T-helper 22 cell (primary cell): Measurements from ENCODE around the gene KCTD20.

Experiments
- DNase-seq: peaks from one replicate; pipeline ENCODE4 v3.0.0-alpha.2; 2020; ENCODE audit warnings: low read depth

KCTD20 gene

DNA sequence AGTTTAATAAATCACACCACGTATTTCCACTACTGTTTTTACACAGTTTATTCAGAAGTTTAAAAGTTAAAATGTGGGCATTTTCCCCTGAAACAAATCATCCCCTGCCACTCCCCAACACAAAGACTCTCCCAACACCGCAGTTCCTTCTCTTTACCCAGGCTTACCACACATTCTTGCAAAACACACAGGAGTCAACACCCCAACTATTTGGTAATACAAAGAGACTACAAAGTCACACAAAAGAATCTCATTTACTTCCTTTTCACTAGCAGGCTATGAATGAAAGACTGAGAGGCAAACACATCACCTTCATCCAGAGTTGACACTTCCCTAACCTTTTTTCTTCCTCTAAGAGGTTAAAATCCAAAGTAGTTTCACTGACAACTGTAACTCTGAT, 51.1 kb downstream of the KCTD20 start:
- DNase-seq: no peak

DNA sequence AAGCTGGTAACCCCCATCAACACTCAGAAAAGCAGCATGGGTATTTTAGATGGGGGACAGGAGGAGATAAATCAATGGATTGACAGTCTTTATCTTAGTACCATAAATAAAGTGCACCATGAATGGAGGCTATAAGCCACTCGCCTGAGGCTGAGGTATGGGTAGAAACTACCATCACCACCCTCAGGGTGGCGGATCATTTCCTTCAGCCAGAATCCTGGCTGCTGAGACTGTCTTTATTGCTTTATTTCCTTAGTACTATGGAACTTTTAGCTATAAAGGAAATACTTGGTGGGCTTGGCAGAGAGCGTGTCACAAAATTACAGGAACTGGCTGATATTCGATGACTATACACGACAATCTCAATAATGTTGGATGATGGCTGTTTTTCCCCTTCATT, 52.3 kb downstream of the KCTD20 start:
- DNase-seq: no peak

DNA sequence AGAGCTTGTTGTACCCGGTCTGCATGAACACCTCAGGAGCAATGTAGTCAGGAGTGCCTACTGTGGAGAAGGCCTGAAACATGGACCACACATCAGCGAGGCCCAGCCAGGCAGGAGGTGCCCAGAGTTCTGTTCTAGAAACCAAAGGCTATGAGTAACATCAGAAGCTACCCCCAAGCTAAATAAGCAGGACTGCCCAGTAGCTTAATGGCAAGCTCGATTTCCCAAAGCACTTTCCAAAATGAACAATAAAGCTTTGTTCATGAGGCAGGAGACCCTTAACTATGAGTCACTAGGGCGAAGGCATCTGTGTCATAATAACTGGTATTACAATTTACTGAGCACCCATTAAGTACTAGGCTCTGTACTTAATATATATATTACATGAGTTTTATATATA, 57.1 kb downstream of the KCTD20 start:
- no peak for DNase-seq

GRCh38 chr6:36501686-36502085, 58.9 kb downstream of the KCTD20 start:
- no peak for DNase-seq

DNA sequence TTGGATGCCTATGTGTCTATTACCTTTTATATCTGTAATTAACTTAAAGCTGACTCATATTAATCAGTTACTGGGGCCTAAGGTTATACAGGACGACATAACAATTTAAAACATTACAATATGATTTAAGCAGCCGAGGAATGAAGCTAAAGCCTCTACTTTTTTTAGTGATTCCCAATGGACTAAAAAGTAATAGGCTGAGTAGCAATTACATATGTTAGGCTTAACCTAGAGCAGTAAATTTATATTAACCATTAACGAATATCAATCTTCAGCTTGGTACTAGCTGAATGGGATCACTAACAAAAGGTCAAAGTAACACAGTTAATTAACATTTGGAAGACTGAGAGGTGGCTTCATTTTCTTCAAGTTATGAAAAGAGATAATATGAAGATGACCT, 61.4 kb downstream of the KCTD20 start:
- no peak for DNase-seq

- no peak for DNase-seq
Measured at GRCh38 chr6:36504982-36505381, 62.2 kb downstream of the KCTD20 start.

DNA sequence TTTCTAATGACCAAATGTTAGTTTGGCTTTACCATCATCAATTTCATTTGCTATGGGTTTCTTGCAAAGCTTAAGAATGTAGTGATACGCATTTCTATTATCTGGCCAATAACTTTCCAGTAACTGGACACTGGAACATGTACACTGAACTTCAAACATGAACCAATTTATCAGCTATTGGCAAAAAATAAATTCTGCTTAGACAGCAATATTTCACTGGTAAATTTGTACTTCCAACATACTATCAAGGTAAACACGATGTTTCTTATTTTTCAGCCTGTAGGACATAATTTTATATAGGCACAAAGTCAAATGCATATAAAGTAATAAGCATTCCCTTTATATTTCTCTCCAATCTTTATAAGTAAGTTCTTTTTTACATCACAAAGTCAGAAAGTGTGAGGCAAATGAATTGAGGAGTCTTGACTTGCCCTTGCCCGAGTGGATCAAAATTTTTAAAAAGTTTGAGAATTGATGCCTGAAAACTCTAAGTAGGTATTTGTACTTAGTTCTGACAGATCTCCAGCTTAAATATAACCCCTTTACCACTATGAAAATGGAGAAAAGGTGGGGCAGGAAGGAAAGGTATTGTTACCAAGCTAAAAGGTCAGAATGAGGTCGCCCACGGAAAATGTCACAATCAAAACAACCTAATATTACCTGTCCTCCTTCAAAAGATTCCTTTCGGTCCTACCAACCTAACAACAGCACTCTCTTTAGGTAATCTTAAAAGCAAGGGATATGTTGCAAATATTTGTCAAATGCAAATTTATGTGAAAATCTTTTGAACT, 63.1 kb downstream of the KCTD20 start:
- no peak for DNase-seq

GRCh38 chr6:36506611-36507010, 63.8 kb downstream of the KCTD20 start:
- no peak for DNase-seq

- DNase-seq: no peak
Measured at GRCh38 chr6:36508532-36508931, 65.7 kb downstream of the KCTD20 start.

- DNase-seq: no peak
Measured at GRCh38 chr6:36510365-36510764, 67.6 kb downstream of the KCTD20 start.

DNA sequence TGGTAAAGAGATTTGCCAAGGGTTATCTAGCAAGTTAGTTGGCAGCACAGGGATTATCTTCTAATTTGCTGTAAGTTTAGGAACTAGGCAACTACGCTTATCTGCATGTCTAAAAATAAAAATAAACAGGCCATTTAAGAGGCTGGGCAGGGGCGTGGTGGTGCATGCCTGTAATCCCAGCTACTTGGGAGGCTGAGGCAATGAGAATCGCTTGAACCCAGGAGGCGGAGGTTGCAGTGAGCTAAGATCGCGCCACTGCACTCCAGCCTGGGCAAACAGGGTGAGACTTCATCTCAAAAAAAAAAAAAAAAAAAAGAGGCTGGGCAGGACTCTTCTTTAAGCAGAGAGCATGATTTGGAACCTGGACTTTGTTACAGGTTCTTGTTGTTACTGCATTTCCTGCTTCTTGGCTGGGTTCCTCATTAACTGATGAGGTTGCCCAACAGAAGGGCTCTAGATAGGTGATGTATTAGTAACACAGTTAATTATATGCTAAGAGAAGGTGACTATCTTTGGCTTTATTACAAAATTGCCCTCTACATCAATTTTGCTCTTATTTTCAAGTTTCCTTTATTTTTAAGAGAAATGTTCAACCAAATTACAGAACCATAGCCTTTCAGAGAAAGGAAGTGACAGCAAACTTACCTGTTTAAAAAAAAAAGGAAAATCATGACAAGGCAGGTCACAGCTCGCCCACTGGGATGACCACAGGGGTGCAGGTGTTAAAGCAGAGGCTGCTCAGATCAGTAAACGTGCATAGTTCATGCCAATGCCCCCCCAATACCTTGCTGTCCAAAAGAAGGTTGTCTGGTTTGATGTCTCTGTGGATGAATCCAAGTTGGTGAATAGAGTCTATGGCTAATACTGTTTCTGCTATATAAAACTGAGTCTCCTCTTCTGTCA, 72.0 kb downstream of the KCTD20 start:
- DNase-seq: no peak

GRCh38 chr6:36515844-36516243, 73.0 kb downstream of the KCTD20 start:
- DNase-seq: no peak

GRCh38 chr6:36516559-36516958, 73.8 kb downstream of the KCTD20 start:
- DNase-seq: no peak

DNA sequence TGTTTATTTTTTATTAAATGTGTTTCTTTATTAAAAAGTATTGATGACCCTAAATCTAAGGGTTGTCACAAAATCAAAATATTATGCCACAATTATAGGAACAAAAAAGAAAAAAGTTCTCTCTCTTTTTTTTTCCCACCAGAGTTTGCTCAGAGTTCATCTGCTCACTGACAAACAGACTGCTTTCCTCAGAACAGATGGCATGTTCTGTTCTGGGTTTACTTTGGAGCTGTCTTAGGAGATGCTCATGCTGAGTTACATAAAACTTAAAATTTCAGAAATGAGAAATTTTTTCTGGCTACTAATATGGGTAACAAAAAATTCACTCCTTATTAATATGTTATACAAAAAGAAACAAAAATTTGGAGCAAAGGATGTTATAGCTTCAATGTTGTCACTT, 74.2 kb downstream of the KCTD20 start:
- DNase-seq: no peak

GRCh38 chr6:36517408-36517807, 74.6 kb downstream of the KCTD20 start:
- DNase-seq: no peak

DNA sequence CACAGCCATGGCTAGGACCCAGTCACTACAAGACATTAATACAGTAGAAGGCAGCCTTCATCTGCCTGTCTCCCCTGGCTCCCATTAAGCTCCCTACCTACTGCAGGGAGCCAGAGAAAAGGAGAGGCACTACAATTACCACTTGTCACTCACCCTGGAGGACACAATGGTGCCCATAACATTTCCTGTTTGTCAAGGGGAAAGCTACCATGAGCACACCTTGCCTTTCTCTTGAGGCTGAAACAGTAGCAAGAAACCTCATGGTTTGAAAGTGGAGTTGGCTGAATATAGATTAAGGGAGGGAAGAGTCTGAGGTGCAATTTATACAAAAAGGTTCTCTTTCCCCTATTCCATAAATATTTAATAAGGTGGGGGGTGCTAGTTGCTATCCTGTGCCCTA, 76.6 kb downstream of the KCTD20 start:
- DNase-seq: no peak

GRCh38 chr6:36523451-36523850, 80.7 kb downstream of the KCTD20 start:
- no peak for DNase-seq

DNA sequence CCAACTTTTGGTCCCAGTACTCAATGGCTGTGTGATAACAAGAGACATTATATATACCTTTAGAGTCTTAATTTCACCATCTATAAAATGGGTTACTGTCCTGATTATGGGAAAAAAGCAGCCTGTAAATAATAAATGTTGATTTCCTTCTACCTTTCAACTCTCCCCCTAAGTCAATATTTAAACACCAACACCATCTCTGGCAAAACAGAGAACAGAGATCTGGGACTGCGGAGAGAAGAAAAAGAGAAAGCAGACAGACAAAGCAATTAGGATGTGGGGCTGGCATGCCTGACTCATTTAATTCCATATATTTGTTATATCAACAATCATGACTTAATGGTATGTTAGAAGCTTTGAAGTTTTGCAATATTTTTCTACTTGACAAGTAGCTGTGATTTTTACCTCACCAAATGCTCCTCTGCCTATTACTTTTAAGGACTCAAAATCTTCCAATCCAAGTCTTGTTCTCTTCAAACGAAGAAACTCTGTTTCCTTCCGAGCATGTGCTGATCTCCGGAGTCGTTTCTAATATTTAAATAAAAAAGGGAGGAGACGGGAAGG, 81.2 kb downstream of the KCTD20 start:
- no peak for DNase-seq

DNA sequence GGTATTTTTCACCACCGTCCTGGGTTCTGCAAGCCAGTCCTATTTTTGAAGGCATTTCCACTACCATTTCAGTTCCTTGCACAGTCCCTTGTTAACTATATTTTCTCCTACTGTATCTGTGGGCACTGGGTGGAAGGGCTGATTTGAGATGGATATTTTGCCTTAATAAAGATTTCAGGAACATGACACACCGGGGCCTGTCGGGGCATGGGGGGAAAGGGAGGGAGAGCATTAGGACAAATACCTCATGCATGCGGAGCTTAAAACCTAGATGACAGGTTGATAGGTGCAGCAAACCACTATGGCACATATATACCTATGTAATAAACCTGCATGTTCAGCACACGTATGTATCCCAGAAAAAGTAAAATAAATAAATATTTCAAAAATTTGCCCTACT, 82.1 kb downstream of the KCTD20 start:
- DNase-seq: no peak

- DNase-seq: no peak
Measured at GRCh38 chr6:36525346-36525745, 82.5 kb downstream of the KCTD20 start.

GRCh38 chr6:36526066-36526465, 83.3 kb downstream of the KCTD20 start:
- DNase-seq: no peak

- no peak for DNase-seq
Measured at GRCh38 chr6:36533321-36533720, 90.5 kb downstream of the KCTD20 start.
